ENCODE measurements around the gene TRMT10B. TPM values are rescaled to one million over a fixed set of nuclear protein-coding genes. Genes with fewer than 3 reads are reported as not detected.

TRMT10B gene
- total RNA-seq, 1 experiment from 2014 or later, result 5.7 TPM

- H3K27me3 Mint-ChIP-seq (ENCODE audit: low read depth), result peaks cover 49% of the 10 kb centered on the region
- no CpG with 5 or more reads among the region's 5 CpGs for WGBS (ENCODE audit: extremely low coverage, insufficient read length, low lambda C conversion rate)
- no peak overlapping the region for H2AFZ ChIP-seq (ENCODE audit: low read length)
Observed at GRCh38 chr9:37792122-37792521, 38.5 kb downstream of the TRMT10B start.

More at GRCh38 chr9:37792122-37792521, 38.5 kb downstream of the TRMT10B start:
- Histone ChIP-seq H4K5ac (ENCODE audit: insufficient read length, low read depth, low read length) (no peak overlapping the region), H3K4ac (ENCODE audit: low read depth, low read length) (no peak overlapping the region), H3K79me2 (ENCODE audit: insufficient read depth, low read length) (no peaks in the 10 kb centered on the region), H4K91ac (ENCODE audit: insufficient read length, low read depth, low read length) (no peak overlapping the region), H4K8ac (replicated peaks; ENCODE audit: insufficient read length, low read depth, low read length) (no peak overlapping the region), H2BK120ac (ENCODE audit: low read depth, low read length, poor library complexity, severe bottlenecking) (no peak overlapping the region), H2BK5ac (ENCODE audit: insufficient read length, low read length) (no peak overlapping the region), H2BK15ac (ENCODE audit: low read depth, low read length) (no peak overlapping the region), H2BK20ac (ENCODE audit: low read depth, low read length, poor library complexity, severe bottlenecking) (no peak overlapping the region), H3K27me3 (ENCODE audit: insufficient read depth, low read length) (no peaks in the 10 kb centered on the region), H3K4me1 (ENCODE audit: insufficient read depth, low read length) (no peaks in the 10 kb centered on the region), H3K14ac (ENCODE audit: insufficient read depth, low read length) (no peak overlapping the region), H3K18ac (ENCODE audit: insufficient read length, low read depth, low read length) (no peak overlapping the region), H3K4me2 (ENCODE audit: insufficient read depth, insufficient read length, low read length) (no peak overlapping the region), H2BK12ac (ENCODE audit: insufficient read length, low read depth, low read length) (no peak overlapping the region), H3K9me3 (ENCODE audit: control insufficient read depth, low read depth, low read length) (no peaks in the 10 kb centered on the region), H2AK5ac (ENCODE audit: insufficient read length, low read length) (no peak overlapping the region), H3K56ac (ENCODE audit: insufficient read length, low read depth, low read length) (no peak overlapping the region), H3T11ph (ENCODE audit: low read length) (no peak overlapping the region), H3K23ac (ENCODE audit: insufficient read length, low read depth, low read length) (no peak overlapping the region), H4K20me1 (ENCODE audit: control insufficient read depth, insufficient read depth, insufficient read length) (no peaks in the 10 kb centered on the region), H3K27ac (ENCODE audit: insufficient read length, low read depth, low read length) (no peak overlapping the region), H3K79me1 (ENCODE audit: insufficient read depth, low read depth, low read length, poor library complexity, severe bottlenecking) (no peaks in the 10 kb centered on the region), H3K23me2 (ENCODE audit: insufficient read length, low read depth, low read length, poor library complexity, severe bottlenecking) (no peaks in the 10 kb centered on the region), H3K9ac (ENCODE audit: extremely low read depth, insufficient read length, low read length) (no peak overlapping the region)
- Mint-ChIP-seq H3K4me3 (no peak overlapping the region), H3K27ac (no peak overlapping the region), H3K36me3 (ENCODE audit: insufficient read depth in 1 of 3, low read depth in 3 of 3) (no peaks in the 10 kb centered on the region), H3K4me1 (no peaks in the 10 kb centered on the region), H3K9me3 (no peaks in the 10 kb centered on the region)
- no peak for TF ChIP-seq CTCF (conservative IDR thresholded peaks at IDR 0.05)
- no peak for DNase-seq
